Measurements from ENCODE around the gene ETS1. TPM values are rescaled to one million over a fixed set of nuclear protein-coding genes. Genes with fewer than 3 reads are reported as not detected.
A peak's percentile ranks its signal among the peaks of the same experiment; 100 is the strongest.

ETS1 gene
- total RNA-seq, 6 experiments from 2014 or later: 55.2 to 78.6 (median 73.2) TPM

GRCh38 chr11:128412847-128413791 is 174.2 kb downstream of the ETS1 start:
- Mint-ChIP-seq H3K36me3 (ENCODE audit: low read depth) (no peaks in the 10 kb centered on the region), H3K4me3 (no peak overlapping the region), H3K27ac (no peak overlapping the region), H3K27me3 (ENCODE audit: insufficient read depth) (no peaks in the 10 kb centered on the region), H3K9me3 (no peaks in the 10 kb centered on the region), H3K4me1 (ENCODE audit: low read depth) (peaks cover 62% of the 10 kb centered on the region)
- no peak for DNase-seq
- no peak for TF ChIP-seq CTCF (IDR thresholded peaks at IDR 0.05)

- H3K4me3 Mint-ChIP-seq: no peak overlapping the region
- H3K36me3 Mint-ChIP-seq (ENCODE audit: low read depth): no peaks in the 10 kb centered on the region
- H3K4me1 Mint-ChIP-seq (ENCODE audit: low read depth): peaks cover 62% of the 10 kb centered on the region
- no peak for DNase-seq
- H3K27me3 Mint-ChIP-seq (ENCODE audit: insufficient read depth): no peaks in the 10 kb centered on the region
- no peak overlapping the region for H3K27ac Mint-ChIP-seq
- no peak for TF ChIP-seq CTCF (IDR thresholded peaks at IDR 0.05)
- no peaks in the 10 kb centered on the region for H3K9me3 Mint-ChIP-seq
These were observed 175.5 kb downstream of the ETS1 start for GRCh38 chr11:128411812-128412211.

GRCh38 chr11:128411150-128411549 is 176.2 kb downstream of the ETS1 start:
- H3K4me3 Mint-ChIP-seq: no peak overlapping the region
- no peaks in the 10 kb centered on the region for H3K36me3 Mint-ChIP-seq (ENCODE audit: low read depth)
- no peaks in the 10 kb centered on the region for H3K9me3 Mint-ChIP-seq
- no peak for TF ChIP-seq CTCF (IDR thresholded peaks at IDR 0.05)
- no peak for DNase-seq
- peaks cover 64% of the 10 kb centered on the region for H3K4me1 Mint-ChIP-seq (ENCODE audit: low read depth)
- no peak overlapping the region for H3K27ac Mint-ChIP-seq
- H3K27me3 Mint-ChIP-seq (ENCODE audit: insufficient read depth): no peaks in the 10 kb centered on the region

- DNase-seq: peak; percentile 58
- Mint-ChIP-seq H3K4me1 (ENCODE audit: low read depth) (peaks cover 72% of the 10 kb centered on the region), H3K27ac (peak overlapping the region; percentile 68), H3K36me3 (ENCODE audit: low read depth) (no peaks in the 10 kb centered on the region), H3K4me3 (peak overlapping the region; percentile 33), H3K27me3 (ENCODE audit: insufficient read depth) (no peaks in the 10 kb centered on the region), H3K9me3 (no peaks in the 10 kb centered on the region)
- TF ChIP-seq CTCF (IDR thresholded peaks at IDR 0.05): no peak
These were observed 177.9 kb downstream of the ETS1 start for GRCh38 chr11:128409476-128409875.

Small RNA genes within 50 kb of the gene (microRNA-seq; reads per million reads assigned to microRNA genes)
- not detected for gene MIR6090

Other genes with a start within 250 kb of the ETS1 start
- 10 to 100 TPM; 11.0 to 24.2 (median 19.8) TPM for gene FLI1, start 106.5 kb upstream of the ETS1 start, total RNA-seq (2021; fragmentation: NEBNext Ultra II Directional; extraction: Animal tissue kit (Norgen Biotek cat#: 25700))